GM23338 (cell line): Measurements from ENCODE around the gene ZNF544. TPM values are rescaled to one million over a fixed set of nuclear protein-coding genes. Genes with fewer than 3 reads are reported as not detected.
A peak's percentile ranks its signal among the peaks of the same experiment; 100 is the strongest.

Experiments
- ATAC-seq: fragments of 200-7000 bp; cut with Tn5 transposase; 3 replicates; pipeline ENCODE4 v1.9.1; 2020
- DNase-seq: peaks from one replicate; pipeline ENCODE4 v3.0.0-alpha.2; 2015; ENCODE audit warnings: low spot score
- H2AFZ ChIP-seq: fragments of 200-600 bp; sonication (generic); 2 replicates; pipeline ENCODE4 v1.8.0; 2016; ENCODE audit warnings: antibody characterized with exemption, mild to moderate bottlenecking, moderate library complexity
- H3F3A ChIP-seq: fragments of 200-600 bp; sonication (generic); replicated peaks from 2 replicates; pipeline ENCODE4 v1.8.0; 2017; ENCODE audit warnings: antibody characterized with exemption, mixed run types, low read depth
- H3K27ac ChIP-seq: fragments of 200-600 bp; sonication (generic); 2 replicates; pipeline ENCODE4 v1.6.1; 2016; ENCODE audit warnings: low read depth
- H3K27me3 ChIP-seq: fragments of 200-600 bp; sonication (generic); 2 replicates; pipeline ENCODE4 v1.8.0; 2016; ENCODE audit warnings: mild to moderate bottlenecking, mixed run types, moderate library complexity; ENCODE audit not compliant: insufficient read depth
- H3K36me3 ChIP-seq: fragments of 200-600 bp; sonication (generic); 2 replicates; pipeline ENCODE4 v1.8.0; 2016; ENCODE audit warnings: mild to moderate bottlenecking; ENCODE audit not compliant: insufficient read depth
- H3K4me1 ChIP-seq: fragments of 200-600 bp; sonication (generic); 2 replicates; pipeline ENCODE4 v1.8.0; 2016; ENCODE audit warnings: mild to moderate bottlenecking, moderate library complexity; ENCODE audit not compliant: insufficient read depth
- H3K4me2 ChIP-seq: fragments of 200-600 bp; sonication (generic); 2 replicates; pipeline ENCODE4 v1.7.1; 2017; ENCODE audit warnings: mixed run types
- H3K4me3 ChIP-seq: fragments of 200-600 bp; sonication (generic); 2 replicates; pipeline ENCODE4 v1.6.1; 2016; ENCODE audit warnings: mixed run types
- H3K79me2 ChIP-seq: fragments of 200-600 bp; sonication (generic); replicated peaks from 2 replicates; pipeline ENCODE4 v1.8.0; 2017; ENCODE audit warnings: mild to moderate bottlenecking; ENCODE audit not compliant: insufficient read depth
- H3K9me2 ChIP-seq: fragments of 200-600 bp; sonication (generic); 2 replicates; pipeline ENCODE4 v1.8.0; 2017; ENCODE audit not compliant: insufficient read depth
- H4K20me1 ChIP-seq: fragments of 200-600 bp; sonication (generic); replicated peaks from 2 replicates; pipeline ENCODE4 v1.8.0; 2017; ENCODE audit warnings: mild to moderate bottlenecking; ENCODE audit not compliant: insufficient read depth
- H3K27ac Mint-ChIP-seq: 2 replicates; pipeline ENCODE4 v1.8.0; 2020; ENCODE audit warnings: inconsistent platforms, mild to moderate bottlenecking, moderate library complexity, mixed read lengths
- H3K27me3 Mint-ChIP-seq: 3 replicates; pipeline ENCODE4 v1.8.0; 2022; ENCODE audit warnings: low read depth, mild to moderate bottlenecking, moderate library complexity, mixed read lengths, inconsistent platforms; ENCODE audit not compliant: insufficient read depth, poor library complexity
- H3K36me3 Mint-ChIP-seq: 3 replicates; pipeline ENCODE4 v1.8.0; 2021; ENCODE audit warnings: low read depth, mild to moderate bottlenecking, inconsistent platforms, moderate library complexity, mixed read lengths
- H3K4me1 Mint-ChIP-seq: 3 replicates; pipeline ENCODE4 v1.8.0; 2020; ENCODE audit warnings: mild to moderate bottlenecking, inconsistent platforms, mixed read lengths
- H3K4me3 Mint-ChIP-seq: 3 replicates; pipeline ENCODE4 v1.8.0; 2021; ENCODE audit warnings: moderate library complexity, mild to moderate bottlenecking, inconsistent platforms, mixed read lengths
- H3K9me3 Mint-ChIP-seq: 3 replicates; pipeline ENCODE4 v1.8.0; 2020; ENCODE audit warnings: moderate library complexity, mild to moderate bottlenecking, inconsistent platforms, mixed read lengths
- CREB1 ChIP-seq: fragments of 250-450 bp; sonication (Bioruptor Pico); IDR thresholded peaks from 2 replicates; pipeline ENCODE4 v1.5.0; 2020; ENCODE audit warnings: low read depth, mild to moderate bottlenecking, moderate library complexity
- CTCF ChIP-seq, 2 experiments: fragments of 200-600 bp in 1 of 2; sonication (generic) in 1 of 2; conservative IDR thresholded peaks; 2 replicates each; pipeline versions ENCODE4 v1.5.1 to v1.6.1; 2016 to 2017; ENCODE audit warnings: antibody characterized with exemption in 2 of 2, low read depth in 2 of 2, mild to moderate bottlenecking in 2 of 2, moderate library complexity in 1 of 2
- ETS1 ChIP-seq: IDR thresholded peaks from 2 replicates; pipeline ENCODE4 v1.6.1; 2016; ENCODE audit warnings: antibody characterized with exemption
- EZH2 ChIP-seq: fragments of 200-600 bp; sonication (generic); IDR thresholded peaks from one replicate; pipeline ENCODE4 v1.8.0; 2017; ENCODE audit warnings: antibody characterized with exemption, mild to moderate bottlenecking, low read depth; ENCODE audit not compliant: unreplicated experiment
- EZH2phosphoT487 ChIP-seq: fragments of 200-600 bp; sonication (generic); IDR thresholded peaks from one replicate; pipeline ENCODE4 v1.8.1; 2018; ENCODE audit warnings: antibody characterized with exemption; ENCODE audit not compliant: unreplicated experiment
- JUNB ChIP-seq: IDR thresholded peaks from one replicate; pipeline ENCODE4 v1.6.1; 2016; ENCODE audit warnings: antibody characterized with exemption; ENCODE audit not compliant: unreplicated experiment
- NANOG ChIP-seq: IDR thresholded peaks from 2 replicates; pipeline ENCODE4 v1.6.1; 2016; ENCODE audit warnings: antibody characterized with exemption, borderline replicate concordance
- POLR2AphosphoS5 ChIP-seq: IDR thresholded peaks from 2 replicates; pipeline ENCODE4 v1.6.1; 2016; ENCODE audit warnings: antibody characterized with exemption, low read depth
- REST ChIP-seq: IDR thresholded peaks from one replicate; pipeline ENCODE4 v1.6.1; 2018; ENCODE audit warnings: antibody characterized with exemption; ENCODE audit not compliant: unreplicated experiment
- STAT1 ChIP-seq: IDR thresholded peaks from one replicate; pipeline ENCODE4 v1.6.1; 2016; ENCODE audit warnings: antibody characterized with exemption; ENCODE audit not compliant: unreplicated experiment
- ZNF114 ChIP-seq: fragments of 250-450 bp; sonication (Bioruptor Pico); IDR thresholded peaks from 2 replicates; pipeline ENCODE4 v1.5.0; 2020; ENCODE audit warnings: mild to moderate bottlenecking, moderate library complexity
- ZNF331 ChIP-seq: fragments of 250-450 bp; sonication (Bioruptor Pico); IDR thresholded peaks from 2 replicates; pipeline ENCODE4 v1.5.0; 2020; ENCODE audit warnings: low read depth, mild to moderate bottlenecking, moderate library complexity
- polyA plus RNA-seq: library from polyadenylated mRNA; unstranded; fragments of >200 nt; fragmentation: Nextera tagmentation; extraction: Ambion mirVana; gene quantifications from 2 replicates; pipeline ENCODE4 v1.2.1, GENCODE V29; 2016
- total RNA-seq: library from RNA; depleted of rRNA; stranded (reverse); fragments of >200 nt; shearing (Covaris generic); gene quantifications from 2 replicates; pipeline ENCODE4 v1.2.3, GENCODE V29; 2014

Gene ZNF544
- total and polyA plus RNA-seq, 2 experiments from 2014 or later, result 29.4 to 93.9 TPM

GRCh38 chr19:58248886-58249285 is 20.2 kb downstream of the ZNF544 start (continued):
- no peak for TF ChIP-seq ETS1
- TF ChIP-seq ZNF114 (CRISPR knock-in tag), result no peak
- TF ChIP-seq EZH2phosphoT487, result no peak
- no peak for TF ChIP-seq NANOG
- TF ChIP-seq JUNB, result no peak
- TF ChIP-seq STAT1, result no peak
- no peak for TF ChIP-seq ZNF331 (CRISPR knock-in tag)
- TF ChIP-seq EZH2, result no peak
- no peak for TF ChIP-seq REST
- TF ChIP-seq CTCF (conservative IDR thresholded peaks at IDR 0.05; ENCODE audit: low read depth in 2 of 2), result no peak
- TF ChIP-seq POLR2AphosphoS5, result no peak

GRCh38 chr19:58252102-58252685 is 23.5 kb downstream of the ZNF544 start:
- Histone ChIP-seq H3K36me3 (peaks cover 97% of the 10 kb centered on the region), H3K4me1 (no peaks in the 10 kb centered on the region), H3K79me2 (peaks cover 10% of the 10 kb centered on the region; the same call in 1 of the 2 replicates), H2AFZ (no peak overlapping the region), H3K27me3 (no peaks in the 10 kb centered on the region), H3K9me2 (peaks cover 4% of the 10 kb centered on the region; the same call in 1 of the 2 replicates), H3K27ac (no peak overlapping the region), H3K4me2 (no peak overlapping the region), H3K4me3 (peak overlapping the region; percentile 21; the same call in 1 of the 2 replicates), H4K20me1 (no peaks in the 10 kb centered on the region), H3F3A (peaks cover 5% of the 10 kb centered on the region; the same call in 1 of the 2 replicates)
- peaks cover 100% of the 10 kb centered on the region for H3K9me3 Mint-ChIP-seq
- no peak overlapping the region for H3K27ac Mint-ChIP-seq
- peaks cover 100% of the 10 kb centered on the region for H3K36me3 Mint-ChIP-seq
- ATAC-seq (no peak), DNase-seq (peak; percentile 58)
- H3K4me1 Mint-ChIP-seq, result no peaks in the 10 kb centered on the region
- H3K4me3 Mint-ChIP-seq, result no peak overlapping the region
- H3K27me3 Mint-ChIP-seq, result peaks cover 12% of the 10 kb centered on the region
- TF ChIP-seq JUNB, result no peak
- TF ChIP-seq ZNF114 (CRISPR knock-in tag), result no peak
- no peak for TF ChIP-seq ETS1
- TF ChIP-seq CREB1, result no peak
- TF ChIP-seq EZH2phosphoT487, result no peak
- TF ChIP-seq REST, result no peak
- no peak for TF ChIP-seq POLR2AphosphoS5
- no peak for TF ChIP-seq STAT1
- TF ChIP-seq ZNF331 (CRISPR knock-in tag), result no peak
- TF ChIP-seq EZH2, result no peak
- no peak for TF ChIP-seq CTCF (conservative IDR thresholded peaks at IDR 0.05; ENCODE audit: low read depth in 2 of 2)
